Left colon (tissue), 2 donors: ENCODE measurements around the gene RCSD1. TPM values are rescaled to one million over a fixed set of nuclear protein-coding genes. Genes with fewer than 3 reads are reported as not detected.
A peak's percentile ranks its signal among the peaks of the same experiment; 100 is the strongest.

ENCODE experiments used
- ATAC-seq: fragments of 200-7000 bp; cut with Tn5 transposase; one replicate; pipeline ENCODE4 v1.9.1; 2020; ENCODE audit warnings: mild to moderate bottlenecking, moderate library complexity
- DNase-seq, 2 donors: peaks; one replicate each; pipeline ENCODE4 v3.0.0-alpha.2; 2020
- intact Hi-C, 2 donors: fragments of 100-400 bp; cut with DNase I in 1 of 2; cut with micrococcal nuclease in 1 of 2; formaldehyde crosslinking; loops; one replicate each; pipeline versions ENCODE4 v1.11.2 to v1.14.0; 2022; cut with DNase I, micrococcal nuclease
- total RNA-seq, 2 donors: library from RNA; stranded (reverse); fragmentation: NEBNext Ultra II Directional; extraction: Animal tissue kit (Norgen Biotek cat#: 25700); gene quantifications; one replicate each; pipeline ENCODE4 v1.2.1, GENCODE V29; 2021
- donor health status: DM: no; HTN: no; CAD: no.
- donor health status: DM: yes; HTN: yes; CAD: no.

RCSD1 gene
- total RNA-seq, 2 donors from 2014 or later = 5.5 to 8.6 TPM

GRCh38 chr1:167698313-167698712, 68.3 kb downstream of the RCSD1 start:
- intact Hi-C loops = no loop called here
- DNase-seq (no peak), ATAC-seq (no peak)

DNA sequence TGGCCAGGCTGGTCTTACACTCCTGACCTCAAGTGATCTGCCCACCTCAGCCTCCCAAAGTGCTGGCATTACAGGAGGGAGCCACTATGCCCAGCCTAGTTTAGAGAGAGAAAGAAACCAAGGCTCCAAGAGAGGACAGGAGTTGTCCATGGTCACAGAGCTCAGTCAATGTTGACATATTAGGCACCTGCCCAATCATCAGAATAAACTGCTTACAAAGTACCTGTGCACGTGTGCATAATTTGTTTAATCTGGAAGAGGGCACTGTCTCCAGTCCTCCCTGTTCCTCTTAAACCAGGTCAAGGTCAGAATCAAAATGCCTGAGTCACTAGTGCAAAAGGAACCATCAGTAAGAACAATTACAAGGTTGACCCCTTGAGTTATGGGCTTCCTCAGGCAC, 71.5 kb downstream of the RCSD1 start:
- no peak for DNase-seq
- ATAC-seq = no peak
- intact Hi-C loops = no loop called here

- no peak for ATAC-seq
- intact Hi-C loops = no loop called here
- no peak for DNase-seq
Measured at GRCh38 chr1:167703557-167703956, 73.5 kb downstream of the RCSD1 start.

GRCh38 chr1:167704715-167705114, 74.7 kb downstream of the RCSD1 start:
- ATAC-seq = no peak
- intact Hi-C loops = no loop called here
- no peak for DNase-seq

DNA sequence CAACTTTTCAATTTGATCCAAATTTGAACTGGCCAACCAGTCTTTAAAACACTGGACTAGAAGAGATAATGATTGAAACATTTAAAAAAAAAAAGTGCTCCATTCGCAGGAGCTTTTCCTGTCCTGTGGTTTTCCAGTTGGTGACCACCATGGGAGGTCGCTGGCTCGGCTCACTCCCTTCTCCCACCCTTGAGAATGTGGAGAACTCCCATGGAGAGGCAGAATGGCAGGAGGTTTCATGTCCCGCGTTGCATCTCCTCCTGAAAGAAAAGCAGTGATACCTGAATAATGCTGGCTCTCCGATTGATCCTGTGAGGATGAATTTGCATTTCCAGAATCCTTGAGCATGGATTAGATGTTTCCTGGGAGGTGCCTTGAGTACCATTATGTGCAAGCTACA, 75.2 kb downstream of the RCSD1 start:
- DNase-seq (no peak), ATAC-seq (no peak)
- intact Hi-C loops = no loop called here

DNA sequence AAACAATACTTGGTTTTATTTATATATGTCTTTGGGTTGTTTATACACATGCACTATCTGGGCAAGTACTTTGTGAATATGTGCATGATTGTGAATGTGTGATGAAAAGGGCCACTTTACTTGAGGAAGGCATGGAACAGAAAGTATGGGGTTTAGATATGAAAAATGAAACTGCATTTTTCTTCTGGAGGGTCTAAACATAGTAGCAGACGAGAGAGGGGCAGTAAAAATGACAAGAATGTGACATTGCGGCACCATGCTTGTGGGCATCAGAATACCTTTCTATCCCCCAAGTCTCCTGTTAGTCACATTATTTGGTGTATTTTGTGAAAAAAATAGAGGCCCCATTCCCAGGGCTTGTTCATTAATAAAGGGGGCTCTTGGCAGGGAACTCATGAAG, 76.3 kb downstream of the RCSD1 start:
- ATAC-seq (no peak), DNase-seq (no peak)
- intact Hi-C loops = no loop called here

DNA sequence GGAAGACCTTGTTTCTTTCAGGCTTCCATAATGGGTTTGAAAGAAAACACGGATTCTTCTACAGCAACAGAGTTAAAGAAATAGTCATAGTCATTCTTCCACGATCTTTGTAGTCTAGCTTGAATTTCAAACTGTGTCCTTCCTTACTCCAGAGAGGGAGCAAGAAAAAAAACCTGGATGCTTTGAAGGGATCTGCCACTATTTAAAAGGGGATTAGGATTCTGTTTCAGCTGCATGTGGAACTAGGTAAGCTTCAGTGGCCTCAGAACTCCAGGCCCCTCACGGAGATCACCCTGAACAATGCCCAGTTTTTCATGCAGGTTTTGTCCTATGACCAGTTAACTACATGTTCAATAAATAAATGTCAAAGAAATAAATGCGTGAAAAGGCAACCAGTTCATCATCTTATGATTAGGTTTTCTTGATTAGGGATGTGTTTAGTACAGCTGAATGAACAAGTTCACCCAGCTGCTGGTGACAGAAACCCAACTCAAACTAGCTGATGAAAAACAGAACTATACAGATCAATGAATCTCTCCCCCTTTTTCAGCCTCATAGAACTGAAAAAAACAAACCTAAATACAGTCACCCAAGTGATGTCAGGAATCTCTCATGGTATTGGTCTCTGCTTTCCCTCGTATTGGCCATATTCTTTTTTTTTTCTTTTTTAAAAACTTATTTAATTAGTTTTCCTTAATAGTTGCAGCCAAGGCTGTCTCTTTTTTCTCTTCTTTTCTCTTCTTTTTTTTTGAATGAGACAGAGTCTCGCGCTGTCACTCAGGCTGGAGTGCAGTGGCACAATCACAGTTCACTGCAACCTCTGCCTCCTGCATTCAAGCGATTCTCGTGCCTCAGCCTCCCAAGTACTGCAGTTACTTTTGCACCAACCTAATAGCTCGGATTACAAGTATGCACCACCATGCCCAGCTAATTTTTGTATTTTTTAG, 77.2 kb downstream of the RCSD1 start:
- ATAC-seq (no peak), DNase-seq (no peak)
- intact Hi-C loops = no loop called here

DNA sequence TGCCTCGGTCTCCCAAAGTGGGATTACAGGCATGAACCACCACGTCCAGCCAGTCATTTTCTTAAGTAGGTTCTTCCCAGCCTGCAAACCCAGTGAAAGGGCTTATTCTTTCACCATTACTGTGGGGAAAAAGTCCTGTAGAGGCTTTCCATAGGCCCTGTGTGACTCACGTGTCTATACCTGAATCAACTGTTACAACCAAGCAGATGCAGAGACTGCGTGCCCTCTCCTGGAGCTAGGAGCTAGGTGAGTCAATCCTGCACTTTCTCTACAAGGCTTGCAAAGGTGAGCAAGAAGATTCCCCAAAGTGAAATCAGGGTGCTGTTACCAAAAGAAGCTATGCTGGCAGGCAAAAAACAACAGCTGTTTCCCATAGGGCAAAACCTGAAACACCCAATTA, 77.9 kb downstream of the RCSD1 start:
- intact Hi-C loops = no loop called here
- DNase-seq (no peak), ATAC-seq (no peak)

DNA sequence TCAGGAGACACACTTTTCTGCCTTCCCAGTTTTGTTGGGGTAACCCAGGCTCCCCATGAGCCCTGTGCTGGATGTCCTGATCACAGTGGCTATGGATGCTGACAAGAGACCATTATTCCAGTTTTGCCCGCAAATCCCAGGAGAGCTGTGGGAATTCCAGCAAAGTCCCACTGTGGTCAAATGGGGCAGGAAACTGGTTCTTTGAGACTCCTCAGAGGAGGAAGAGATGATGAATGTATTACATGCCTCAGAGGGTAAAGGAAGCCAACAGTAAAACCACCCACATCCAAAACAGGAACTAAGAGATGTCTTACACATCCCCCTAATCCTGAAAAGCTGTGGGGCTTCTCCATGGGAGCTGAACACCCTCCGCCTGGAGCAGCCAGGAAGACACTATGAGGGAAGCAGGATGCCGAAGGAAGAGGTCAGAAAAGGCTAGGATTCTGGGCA, 78.9 kb downstream of the RCSD1 start:
- DNase-seq (no peak), ATAC-seq (no peak)
- intact Hi-C loops = no loop called here

DNA sequence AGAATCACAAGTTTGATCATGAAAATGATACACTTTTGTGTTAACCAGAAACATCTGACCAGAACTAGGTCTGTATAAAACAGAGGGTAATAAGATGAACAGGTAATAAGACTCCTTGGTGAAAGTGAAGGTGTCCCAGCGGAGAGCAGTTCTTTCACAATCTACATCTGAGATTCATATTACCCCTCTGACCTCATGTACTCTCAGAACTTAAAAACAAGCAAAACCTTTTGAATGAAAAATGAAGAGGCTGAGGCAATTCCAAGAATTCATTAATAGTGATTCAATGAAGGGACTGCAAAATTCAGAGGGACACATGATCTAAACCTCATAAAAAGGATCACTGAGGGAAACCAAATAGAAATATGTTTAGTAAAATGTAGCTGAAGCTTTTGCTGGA, 80.8 kb downstream of the RCSD1 start:
- intact Hi-C loops = loop anchor here in 1 of 2 donors (10.0 kb wide), 1 partner anchor 224 kb away; the partner anchor contains the start of genes DCAF6 and MPC2
- ATAC-seq = no peak
- DNase-seq = no peak

DNA sequence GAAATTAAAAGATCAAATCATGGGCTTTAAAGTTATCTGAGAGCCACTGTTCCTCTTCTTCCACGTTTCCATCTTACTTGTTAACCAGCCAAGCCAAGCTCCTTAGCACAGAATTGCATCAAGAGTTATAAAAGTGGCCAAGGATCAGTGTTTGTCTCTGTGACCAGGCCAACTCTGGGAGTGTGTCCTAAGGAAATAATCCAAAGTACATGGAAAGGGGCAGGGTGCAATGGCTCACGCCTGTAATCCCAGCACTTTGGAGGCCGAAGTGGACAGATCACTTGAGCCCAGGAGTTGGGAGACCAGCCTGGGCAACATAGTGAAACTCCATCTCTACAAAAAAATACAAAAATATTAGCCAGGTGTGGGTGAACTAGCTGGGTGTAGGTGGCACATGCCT, 81.8 kb downstream of the RCSD1 start:
- DNase-seq (peak; percentile 42 to 57), ATAC-seq (peak; percentile 50)
- intact Hi-C loops = loop anchor here in 1 of 2 donors (10.0 kb wide), 1 partner anchor 223 kb away; the partner anchor contains the start of genes DCAF6 and MPC2

GRCh38 chr1:167713330-167714081, 83.5 kb downstream of the RCSD1 start:
- ATAC-seq (no peak), DNase-seq (peak; percentile 49 to 50)
- intact Hi-C loops = loop anchor here in 1 of 2 donors (10.0 kb wide), 1 partner anchor 221 kb away; the partner anchor contains the start of genes DCAF6 and MPC2

- ATAC-seq = peak; percentile 80
- intact Hi-C loops = loop anchor here in 1 of 2 donors (10.0 kb wide), 1 partner anchor 221 kb away; the partner anchor contains the start of genes DCAF6 and MPC2
- DNase-seq = peak in 1 of 2 donors; percentile 90
Measured at GRCh38 chr1:167714098-167714438, 84.0 kb downstream of the RCSD1 start.

DNA sequence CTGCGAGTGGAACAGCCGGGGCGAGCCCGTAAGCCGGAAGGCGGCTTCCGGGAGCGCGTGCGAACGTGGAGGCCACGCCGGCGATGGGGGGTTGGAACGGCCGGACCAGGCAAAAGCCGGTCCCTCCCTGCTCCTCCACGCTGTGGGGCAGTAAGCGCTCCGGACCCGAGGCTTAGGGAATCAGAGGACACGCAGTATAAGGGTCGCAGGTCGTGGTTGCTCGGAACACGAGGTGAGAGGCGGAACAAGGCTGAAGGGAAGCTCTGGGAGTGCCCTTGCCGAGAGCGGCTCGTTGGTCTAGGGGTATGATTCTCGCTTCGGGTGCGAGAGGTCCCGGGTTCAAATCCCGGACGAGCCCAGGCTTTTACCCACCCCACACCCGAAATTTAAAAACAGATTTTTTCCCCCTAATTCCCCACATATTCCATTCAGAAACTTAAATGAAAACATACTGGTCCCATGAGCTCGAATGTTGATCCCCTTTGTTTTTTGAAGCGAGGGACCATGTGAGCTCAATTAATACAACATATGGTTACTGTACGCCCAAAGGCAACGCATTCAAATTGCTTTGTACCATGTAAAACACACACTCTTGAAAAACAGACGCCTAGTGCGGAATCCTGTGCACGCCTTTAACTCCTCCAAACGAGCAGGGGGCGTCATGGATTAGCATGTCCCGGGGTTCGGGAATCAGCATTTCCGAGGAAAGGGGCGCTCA, 84.6 kb downstream of the RCSD1 start:
- ATAC-seq = peak; percentile 52
- intact Hi-C loops = loop anchor here in 1 of 2 donors (10.0 kb wide), 1 partner anchor 220 kb away; the partner anchor contains the start of genes DCAF6 and MPC2
- peak; percentile 86 to 92 for DNase-seq

DNA sequence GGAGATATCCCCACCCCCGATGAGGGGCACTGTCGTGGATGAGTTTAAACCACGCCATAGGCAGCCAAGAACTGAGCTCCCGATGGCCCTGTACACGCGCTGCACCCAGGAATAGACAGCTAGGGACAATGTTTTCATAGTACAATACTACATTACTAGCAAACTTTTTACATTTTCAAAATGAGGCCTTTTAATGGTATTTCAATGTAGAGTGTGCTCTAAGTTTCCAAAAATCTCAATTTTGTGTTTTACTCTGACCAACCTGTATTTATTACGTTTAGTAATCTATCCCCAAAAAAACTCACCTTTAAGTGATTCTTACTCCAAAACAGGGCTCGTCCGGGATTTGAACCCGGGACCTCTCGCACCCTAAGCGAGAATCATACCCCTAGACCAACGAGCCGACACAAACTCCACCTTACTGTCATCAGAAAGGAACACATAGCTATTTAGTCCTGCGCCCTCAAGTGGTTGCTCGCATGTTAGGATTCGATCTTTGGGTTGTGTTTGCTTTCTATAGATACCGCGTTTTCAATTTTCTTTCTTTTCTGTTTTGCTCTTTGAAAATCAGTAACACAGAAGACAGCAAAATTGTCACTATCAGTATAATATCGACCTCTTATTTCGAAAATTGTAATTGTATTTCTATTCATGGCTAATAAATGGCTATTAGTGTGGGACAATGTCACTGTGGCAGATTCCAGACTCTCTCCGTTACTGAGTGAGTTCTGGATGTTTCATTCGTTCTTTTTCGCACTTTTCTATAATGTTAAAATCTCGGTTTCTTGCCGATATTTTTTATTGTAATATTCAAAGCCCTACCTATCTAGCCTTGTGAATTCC, 85.3 kb downstream of the RCSD1 start:
- DNase-seq = peak; percentile 77 to 90
- intact Hi-C loops = loop anchor here in 1 of 2 donors (10.0 kb wide), 1 partner anchor 219 kb away; the partner anchor contains the start of genes DCAF6 and MPC2
- peak; percentile 47 for ATAC-seq

DNA sequence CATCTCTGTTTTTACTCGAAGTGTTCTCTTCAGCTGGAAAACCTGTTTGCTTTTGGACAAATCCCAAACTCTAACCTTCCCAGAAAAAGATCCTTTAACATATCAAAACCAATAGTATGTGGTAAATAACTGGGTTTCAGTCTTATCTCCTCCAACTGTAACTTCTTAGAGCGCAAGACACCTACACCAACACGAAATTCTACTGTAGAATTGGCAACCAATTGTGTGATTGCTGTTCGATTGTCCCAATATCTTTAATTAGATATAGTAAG, 85.9 kb downstream of the RCSD1 start:
- DNase-seq (no peak), ATAC-seq (no peak)
- intact Hi-C loops = loop anchor here in 1 of 2 donors (10.0 kb wide), 1 partner anchor 219 kb away; the partner anchor contains the start of genes DCAF6 and MPC2

- ATAC-seq (no peak), DNase-seq (no peak)
- intact Hi-C loops = loop anchor here in 1 of 2 donors (10.0 kb wide), 1 partner anchor 217 kb away; the partner anchor contains the start of genes DCAF6 and MPC2
Measured at GRCh38 chr1:167717351-167717750, 87.3 kb downstream of the RCSD1 start.
